DOHH2 (cell line): ENCODE results near the gene CFAP46.

Source experiments
- H3F3A ChIP-seq: fragments of 200-600 bp; sonication (generic), shearing (Covaris generic); 2 replicates; pipeline ENCODE4 v1.6.0; 2016; ENCODE audit warnings: antibody characterized with exemption, mild to moderate bottlenecking; ENCODE audit not compliant: control insufficient read depth, insufficient read depth
- H3K27ac ChIP-seq: fragments of 200-600 bp; sonication (generic); 2 replicates; pipeline ENCODE4 v1.5.1; 2014; ENCODE audit warnings: low read depth, mild to moderate bottlenecking, low read length, moderate library complexity
- H3K27me3 ChIP-seq: fragments of 200-600 bp; sonication (generic); 2 replicates; pipeline ENCODE4 v1.6.1; 2014; ENCODE audit warnings: mild to moderate bottlenecking, low read length, mixed read lengths; ENCODE audit not compliant: control insufficient read depth
- H3K36me3 ChIP-seq: fragments of 200-600 bp; sonication (generic); 2 replicates; pipeline ENCODE4 v1.6.1; 2014; ENCODE audit warnings: mild to moderate bottlenecking, low read length, moderate library complexity, mixed read lengths; ENCODE audit not compliant: control insufficient read depth
- H3K4me1 ChIP-seq: fragments of 200-600 bp; sonication (generic); 2 replicates; pipeline ENCODE4 v1.6.1; 2014; ENCODE audit warnings: mild to moderate bottlenecking, low read length, mixed read lengths; ENCODE audit not compliant: control insufficient read depth
- H3K4me2 ChIP-seq: fragments of 200-600 bp; sonication (generic); 2 replicates; pipeline ENCODE4 v1.6.0; 2014; ENCODE audit warnings: mild to moderate bottlenecking, low read length, moderate library complexity
- H3K4me3 ChIP-seq: fragments of 200-600 bp; sonication (generic); 2 replicates; pipeline ENCODE4 v1.5.1; 2014; ENCODE audit warnings: mild to moderate bottlenecking, low read length, mixed read lengths
- H3K79me2 ChIP-seq: fragments of 200-600 bp; sonication (generic); 2 replicates; pipeline ENCODE4 v1.6.1; 2014; ENCODE audit warnings: mild to moderate bottlenecking, low read length, mixed read lengths; ENCODE audit not compliant: control insufficient read depth
- H3K9me2 ChIP-seq: fragments of 200-600 bp; sonication (generic); replicated peaks from 2 replicates; pipeline ENCODE4 v1.6.1; 2014; ENCODE audit warnings: mild to moderate bottlenecking, low read length, mixed read lengths; ENCODE audit not compliant: control insufficient read depth
- H3K9me3 ChIP-seq: fragments of 200-600 bp; sonication (generic); 2 replicates; pipeline ENCODE4 v1.6.1; 2014; ENCODE audit warnings: antibody characterized with exemption, low read length, mixed read lengths; ENCODE audit not compliant: control insufficient read depth, insufficient read depth
- H4K20me1 ChIP-seq: fragments of 200-600 bp; sonication (generic); 2 replicates; pipeline ENCODE4 v1.6.0; 2014; ENCODE audit warnings: low read depth, mild to moderate bottlenecking, antibody characterized with exemption, low read length, moderate library complexity; ENCODE audit not compliant: control insufficient read depth, insufficient read depth
- EZH2phosphoT487 ChIP-seq: fragments of 200-600 bp; sonication (generic); IDR thresholded peaks from 2 replicates; pipeline ENCODE4 v1.6.1; 2017; ENCODE audit warnings: borderline replicate concordance, mild to moderate bottlenecking, antibody characterized with exemption, low read length, moderate library complexity, mixed read lengths
- TF ChIP-seq, protein P1 (sequence below): fragments of 200-600 bp; sonication (generic); IDR thresholded peaks from one replicate; pipeline ENCODE4 v1.5.1; 2014; ENCODE audit warnings: antibody characterized with exemption, mild to moderate bottlenecking, low read depth, low read length; ENCODE audit not compliant: poor library complexity, severe bottlenecking

CFAP46 gene

GRCh38 chr10:132764108-132764507 lies 178.3 kb downstream of the CFAP46 start:
- Histone ChIP-seq H3K27me3 (no peaks in the 10 kb centered on the region), H3K9me3 (peaks cover 54% of the 10 kb centered on the region; the same call in 1 of the 2 replicates), H3K4me3 (no peak overlapping the region), H3K79me2 (no peaks in the 10 kb centered on the region), H3K9me2 (no peaks in the 10 kb centered on the region), H3K27ac (no peak overlapping the region), H3K4me2 (no peak overlapping the region), H4K20me1 (no peaks in the 10 kb centered on the region), H3K4me1 (no peaks in the 10 kb centered on the region), H3F3A (no peaks in the 10 kb centered on the region), H3K36me3 (no peaks in the 10 kb centered on the region)
- TF ChIP-seq EZH2phosphoT487, result no peak
- TF ChIP-seq, protein P1, sequence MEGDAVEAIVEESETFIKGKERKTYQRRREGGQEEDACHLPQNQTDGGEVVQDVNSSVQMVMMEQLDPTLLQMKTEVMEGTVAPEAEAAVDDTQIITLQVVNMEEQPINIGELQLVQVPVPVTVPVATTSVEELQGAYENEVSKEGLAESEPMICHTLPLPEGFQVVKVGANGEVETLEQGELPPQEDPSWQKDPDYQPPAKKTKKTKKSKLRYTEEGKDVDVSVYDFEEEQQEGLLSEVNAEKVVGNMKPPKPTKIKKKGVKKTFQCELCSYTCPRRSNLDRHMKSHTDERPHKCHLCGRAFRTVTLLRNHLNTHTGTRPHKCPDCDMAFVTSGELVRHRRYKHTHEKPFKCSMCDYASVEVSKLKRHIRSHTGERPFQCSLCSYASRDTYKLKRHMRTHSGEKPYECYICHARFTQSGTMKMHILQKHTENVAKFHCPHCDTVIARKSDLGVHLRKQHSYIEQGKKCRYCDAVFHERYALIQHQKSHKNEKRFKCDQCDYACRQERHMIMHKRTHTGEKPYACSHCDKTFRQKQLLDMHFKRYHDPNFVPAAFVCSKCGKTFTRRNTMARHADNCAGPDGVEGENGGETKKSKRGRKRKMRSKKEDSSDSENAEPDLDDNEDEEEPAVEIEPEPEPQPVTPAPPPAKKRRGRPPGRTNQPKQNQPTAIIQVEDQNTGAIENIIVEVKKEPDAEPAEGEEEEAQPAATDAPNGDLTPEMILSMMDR, result no peak

DNA sequence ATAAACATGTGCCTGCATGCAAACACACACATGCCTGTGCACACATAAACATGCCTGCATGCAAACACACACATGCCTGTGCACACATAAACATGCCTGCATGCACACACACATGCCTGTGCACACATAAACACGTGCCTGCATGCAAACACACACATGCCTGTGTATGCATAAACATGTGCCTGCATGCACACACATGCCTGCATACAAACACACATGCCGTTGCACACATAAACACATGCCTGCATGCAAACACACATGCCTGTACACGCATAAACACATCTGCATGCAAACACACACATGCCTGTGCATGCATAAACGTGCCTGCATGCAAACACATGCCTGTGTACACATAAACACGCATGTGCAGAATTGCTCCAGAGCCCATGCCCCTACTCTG lies 178.8 kb downstream of the CFAP46 start:
- H3K79me2 ChIP-seq, result no peaks in the 10 kb centered on the region
- H4K20me1 ChIP-seq, result no peaks in the 10 kb centered on the region
- TF ChIP-seq, protein P1, result no peak
- no peak for TF ChIP-seq EZH2phosphoT487
- no peaks in the 10 kb centered on the region for H3K9me2 ChIP-seq
- no peaks in the 10 kb centered on the region for H3K4me1 ChIP-seq
- peaks cover 49% of the 10 kb centered on the region; the same call in 1 of the 2 replicates for H3K9me3 ChIP-seq
- no peaks in the 10 kb centered on the region for H3F3A ChIP-seq
- no peaks in the 10 kb centered on the region for H3K36me3 ChIP-seq
- H3K4me3 ChIP-seq, result no peak overlapping the region
- no peak overlapping the region for H3K27ac ChIP-seq
- H3K27me3 ChIP-seq, result no peaks in the 10 kb centered on the region
- H3K4me2 ChIP-seq, result no peak overlapping the region

- Histone ChIP-seq H3K4me2 (no peak overlapping the region), H3K9me3 (peaks cover 38% of the 10 kb centered on the region; the same call in 1 of the 2 replicates), H3K9me2 (no peaks in the 10 kb centered on the region), H3K4me3 (no peak overlapping the region), H4K20me1 (no peaks in the 10 kb centered on the region), H3K4me1 (no peaks in the 10 kb centered on the region), H3K36me3 (no peaks in the 10 kb centered on the region), H3K27me3 (no peaks in the 10 kb centered on the region), H3K27ac (no peak overlapping the region), H3F3A (no peaks in the 10 kb centered on the region), H3K79me2 (no peaks in the 10 kb centered on the region)
- TF ChIP-seq EZH2phosphoT487, result no peak
- TF ChIP-seq, protein P1, result no peak
Observed at GRCh38 chr10:132762267-132762666, 180.1 kb downstream of the CFAP46 start.
